ENCODE results near the gene CFAP100. TPM values are rescaled to one million over a fixed set of nuclear protein-coding genes. Genes with fewer than 3 reads are reported as not detected.

Gene CFAP100
- total RNA-seq, 2 donors from 2014 or later: not detected

DNA sequence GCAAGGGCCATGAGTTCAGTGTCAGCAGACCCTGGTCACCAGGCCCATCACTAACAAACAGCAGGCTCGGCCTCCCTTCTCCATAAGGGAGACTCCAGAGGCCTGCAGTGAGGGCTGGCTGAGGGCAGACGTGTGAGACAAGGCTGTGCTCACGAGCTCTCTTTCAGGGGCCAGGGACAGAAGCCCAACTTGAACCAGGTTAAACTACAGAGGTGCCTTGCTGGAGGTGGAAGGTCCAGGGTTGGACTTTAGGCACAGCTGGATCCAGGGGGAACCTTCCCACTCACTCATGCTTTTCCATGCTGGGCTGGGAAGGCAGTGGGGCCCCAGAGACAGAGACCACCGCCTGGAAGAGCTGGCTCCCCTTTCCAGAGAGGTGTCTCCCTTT, 19.0 kb downstream of the CFAP100 start:
- TF ChIP-seq, protein P1, sequence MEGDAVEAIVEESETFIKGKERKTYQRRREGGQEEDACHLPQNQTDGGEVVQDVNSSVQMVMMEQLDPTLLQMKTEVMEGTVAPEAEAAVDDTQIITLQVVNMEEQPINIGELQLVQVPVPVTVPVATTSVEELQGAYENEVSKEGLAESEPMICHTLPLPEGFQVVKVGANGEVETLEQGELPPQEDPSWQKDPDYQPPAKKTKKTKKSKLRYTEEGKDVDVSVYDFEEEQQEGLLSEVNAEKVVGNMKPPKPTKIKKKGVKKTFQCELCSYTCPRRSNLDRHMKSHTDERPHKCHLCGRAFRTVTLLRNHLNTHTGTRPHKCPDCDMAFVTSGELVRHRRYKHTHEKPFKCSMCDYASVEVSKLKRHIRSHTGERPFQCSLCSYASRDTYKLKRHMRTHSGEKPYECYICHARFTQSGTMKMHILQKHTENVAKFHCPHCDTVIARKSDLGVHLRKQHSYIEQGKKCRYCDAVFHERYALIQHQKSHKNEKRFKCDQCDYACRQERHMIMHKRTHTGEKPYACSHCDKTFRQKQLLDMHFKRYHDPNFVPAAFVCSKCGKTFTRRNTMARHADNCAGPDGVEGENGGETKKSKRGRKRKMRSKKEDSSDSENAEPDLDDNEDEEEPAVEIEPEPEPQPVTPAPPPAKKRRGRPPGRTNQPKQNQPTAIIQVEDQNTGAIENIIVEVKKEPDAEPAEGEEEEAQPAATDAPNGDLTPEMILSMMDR (IDR thresholded peaks at IDR 0.05): no peak
- no peaks in the 10 kb centered on the region for H3K4me1 ChIP-seq
- peaks cover 0 to 8% of the 10 kb centered on the region in 2 donors for H3K27me3 ChIP-seq
- no peak overlapping the region for H3K4me3 ChIP-seq
- no peak for DNase-seq (ENCODE audit: low spot score)
- H3K27ac ChIP-seq: no peak overlapping the region
- no peaks in the 10 kb centered on the region for H3K9me3 ChIP-seq
- no peaks in the 10 kb centered on the region for H3K36me3 ChIP-seq

DNA sequence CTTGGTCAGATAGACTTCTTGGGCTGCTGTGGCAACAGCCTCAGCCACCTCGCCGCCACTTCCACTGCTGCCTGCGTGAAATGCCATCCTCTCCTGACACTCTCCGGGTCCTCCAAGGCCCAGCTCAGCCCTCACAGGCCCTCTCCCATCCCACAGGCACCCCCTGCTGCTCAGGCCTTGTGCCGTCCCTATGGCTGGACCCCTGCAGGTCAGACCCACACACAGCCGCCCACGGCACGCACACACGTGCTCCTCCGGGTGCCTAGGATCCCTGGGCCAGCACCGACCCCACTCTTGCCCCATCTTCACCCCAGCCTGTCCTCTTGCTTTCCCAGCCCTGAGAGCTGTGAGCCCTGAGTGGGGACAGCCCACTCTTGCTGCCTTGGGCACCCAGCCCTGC, 19.7 kb downstream of the CFAP100 start:
- TF ChIP-seq, protein P1 (IDR thresholded peaks at IDR 0.05): no peak
- Histone ChIP-seq H3K4me3 (no peak overlapping the region), H3K27ac (no peak overlapping the region), H3K4me1 (no peaks in the 10 kb centered on the region), H3K36me3 (no peaks in the 10 kb centered on the region), H3K27me3 (peaks cover 0 to 8% of the 10 kb centered on the region in 2 donors), H3K9me3 (no peaks in the 10 kb centered on the region)
- DNase-seq (ENCODE audit: low spot score): no peak

DNA sequence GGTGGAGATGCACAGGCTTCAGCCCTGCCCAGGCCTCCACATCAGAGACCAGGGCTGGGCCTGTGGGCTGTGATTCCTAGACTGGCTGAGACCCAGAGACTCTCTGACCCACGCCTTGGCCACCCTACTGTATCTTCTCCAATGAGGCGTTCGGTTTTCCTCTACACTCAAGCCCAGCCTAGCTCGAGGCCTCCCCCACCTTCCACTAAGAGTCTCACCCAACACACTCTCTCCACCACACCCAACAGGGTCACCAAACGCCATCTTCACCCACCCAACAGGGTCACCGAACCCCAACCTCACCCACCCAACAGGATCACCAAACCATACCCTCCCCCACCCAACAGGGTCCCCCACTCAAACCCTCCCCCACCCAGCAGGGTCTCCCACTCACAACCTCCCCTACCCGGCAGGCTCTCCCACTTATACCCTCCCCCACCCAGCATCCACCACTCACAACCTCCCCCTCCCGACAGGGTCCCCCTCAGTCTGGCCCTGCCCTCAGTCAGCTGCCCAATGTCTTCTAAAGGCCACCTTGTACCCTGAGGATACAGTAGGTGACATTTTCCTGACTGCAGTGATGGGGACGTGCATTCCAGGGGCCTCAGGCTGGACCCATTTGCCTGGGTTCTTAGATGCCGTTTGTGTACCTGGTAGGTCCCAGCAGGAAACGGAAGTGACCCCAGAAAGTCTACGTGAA, 20.4 kb downstream of the CFAP100 start:
- Histone ChIP-seq H3K27me3 (peaks cover 0 to 8% of the 10 kb centered on the region in 2 donors), H3K4me1 (no peaks in the 10 kb centered on the region), H3K36me3 (no peaks in the 10 kb centered on the region), H3K9me3 (no peaks in the 10 kb centered on the region), H3K4me3 (no peak overlapping the region), H3K27ac (no peak overlapping the region)
- TF ChIP-seq, protein P1 (IDR thresholded peaks at IDR 0.05): no peak
- no peak for DNase-seq (ENCODE audit: low spot score)

DNA sequence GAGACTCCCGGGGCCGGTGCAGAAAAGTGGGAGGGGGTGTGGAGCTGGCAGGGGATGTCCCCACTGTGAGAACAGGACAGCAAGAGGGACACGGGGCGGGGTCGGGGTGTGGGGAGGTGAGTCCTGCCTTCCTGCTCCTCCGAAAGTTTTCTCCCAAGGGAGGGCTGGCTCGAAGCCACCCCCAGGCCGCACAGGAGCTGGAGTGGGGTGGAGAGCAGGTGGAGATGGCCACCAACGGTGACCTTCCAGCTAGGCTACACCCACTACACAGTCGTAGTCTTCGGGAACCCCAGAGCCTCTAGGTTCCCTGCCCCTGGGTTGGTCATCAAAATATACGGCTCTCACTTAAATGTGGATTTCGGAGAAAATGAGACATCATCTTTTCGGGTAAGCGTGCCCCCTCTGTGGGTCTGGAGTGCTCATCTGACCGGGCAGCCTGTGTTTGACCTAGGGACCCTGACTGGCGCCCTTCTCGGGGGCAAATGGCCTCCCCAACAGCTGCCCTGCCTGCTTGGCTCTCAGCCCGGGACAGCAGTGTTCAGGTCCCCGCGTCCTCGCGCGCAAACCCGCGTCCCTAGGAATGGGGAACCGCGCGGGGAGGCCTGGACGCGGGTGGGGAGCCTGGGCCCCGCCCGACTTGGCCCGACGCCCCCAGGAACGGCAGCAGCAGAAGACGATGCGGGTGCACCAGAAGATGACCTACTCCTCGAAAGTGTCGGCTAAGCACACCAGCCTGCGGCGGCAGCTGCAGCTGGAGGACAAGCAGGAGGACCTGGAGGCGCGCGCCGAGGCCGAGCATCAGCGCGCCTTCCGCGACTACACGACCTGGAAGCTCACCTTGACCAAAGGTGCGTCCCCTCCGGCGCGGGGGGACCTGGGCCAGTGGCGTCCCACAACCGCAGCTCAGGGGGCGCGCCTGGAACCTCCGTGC, 21.2 kb downstream of the CFAP100 start:
- H3K4me1 ChIP-seq: no peaks in the 10 kb centered on the region
- no peaks in the 10 kb centered on the region for H3K36me3 ChIP-seq
- DNase-seq (ENCODE audit: low spot score): no peak
- no peaks in the 10 kb centered on the region for H3K9me3 ChIP-seq
- H3K27ac ChIP-seq: no peak overlapping the region
- H3K27me3 ChIP-seq: peaks cover 0 to 8% of the 10 kb centered on the region in 2 donors
- TF ChIP-seq, protein P1 (IDR thresholded peaks at IDR 0.05): no peak
- H3K4me3 ChIP-seq: no peak overlapping the region

DNA sequence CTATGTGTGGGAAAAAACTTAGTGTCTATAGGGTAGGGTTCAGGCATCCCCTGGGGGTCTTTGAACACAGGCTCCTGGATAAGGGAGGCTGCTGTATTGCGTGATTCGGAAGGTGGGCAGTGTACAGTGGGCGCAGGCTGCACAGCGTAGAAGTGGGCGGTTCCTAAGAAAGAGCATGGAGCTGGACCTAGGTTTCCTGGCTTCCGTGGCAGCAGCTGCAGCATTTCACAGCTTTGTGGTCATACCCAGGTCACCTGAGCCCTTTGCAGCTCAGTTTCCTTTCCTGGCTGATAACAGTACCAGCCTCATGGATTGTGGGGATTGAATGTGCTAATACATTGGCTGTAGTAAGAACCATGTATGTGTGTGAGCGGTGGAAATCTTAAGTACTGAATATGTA, 22.2 kb downstream of the CFAP100 start:
- no peak for DNase-seq (ENCODE audit: low spot score)
- TF ChIP-seq, protein P1 (IDR thresholded peaks at IDR 0.05): no peak
- Histone ChIP-seq H3K4me3 (no peak overlapping the region), H3K36me3 (no peaks in the 10 kb centered on the region), H3K4me1 (no peaks in the 10 kb centered on the region), H3K9me3 (no peaks in the 10 kb centered on the region), H3K27ac (no peak overlapping the region), H3K27me3 (peaks cover 0 to 8% of the 10 kb centered on the region in 2 donors)
